NCI-H146 treated with DMSO at 0.1 percent for 48 hours (cell line): ENCODE results near the gene PLAC1.

Experiments
- DNase-seq: peaks from one replicate; lab custom pipeline; 2025; ENCODE audit not compliant: unreplicated experiment; lab: John Stamatoyannopoulos, UW

Gene PLAC1

GRCh38 chrX:134591502-134591901 is 66.8 kb downstream of the PLAC1 start:
- no peak for DNase-seq

- no peak for DNase-seq
Observed at GRCh38 chrX:134588806-134589205, 69.5 kb downstream of the PLAC1 start.

GRCh38 chrX:134580907-134581306 is 77.4 kb downstream of the PLAC1 start:
- no peak for DNase-seq

- no peak for DNase-seq
Observed at GRCh38 chrX:134573683-134574035, 84.6 kb downstream of the PLAC1 start.

- no peak for DNase-seq
Observed at GRCh38 chrX:134572816-134573682, 85.2 kb downstream of the PLAC1 start.

GRCh38 chrX:134571796-134572195 is 86.5 kb downstream of the PLAC1 start:
- DNase-seq, result no peak

- DNase-seq, result no peak
Observed at GRCh38 chrX:134570899-134571298, 87.4 kb downstream of the PLAC1 start.

- DNase-seq, result no peak
Observed at GRCh38 chrX:134570509-134570846, 87.8 kb downstream of the PLAC1 start.

GRCh38 chrX:134569306-134569705 is 89.0 kb downstream of the PLAC1 start:
- DNase-seq, result no peak

- no peak for DNase-seq
Observed at GRCh38 chrX:134568285-134569016, 89.8 kb downstream of the PLAC1 start.

GRCh38 chrX:134566506-134566905 is 91.8 kb downstream of the PLAC1 start:
- DNase-seq, result no peak

- DNase-seq, result no peak
Observed at GRCh38 chrX:134562002-134562401, 96.3 kb downstream of the PLAC1 start.

GRCh38 chrX:134558133-134558532 is 100.1 kb downstream of the PLAC1 start:
- no peak for DNase-seq

GRCh38 chrX:134554291-134554690 is 104.0 kb downstream of the PLAC1 start:
- no peak for DNase-seq

- DNase-seq, result no peak
Observed at GRCh38 chrX:134552351-134552750, 105.9 kb downstream of the PLAC1 start.

GRCh38 chrX:134551376-134552048 is 106.8 kb downstream of the PLAC1 start:
- DNase-seq, result no peak

- no peak for DNase-seq
Observed at GRCh38 chrX:134548257-134549201, 109.7 kb downstream of the PLAC1 start.

GRCh38 chrX:134547047-134547679 is 111.1 kb downstream of the PLAC1 start:
- DNase-seq, result no peak

- DNase-seq, result no peak
Observed at GRCh38 chrX:134546187-134546586, 112.1 kb downstream of the PLAC1 start.

GRCh38 chrX:134545510-134545909 is 112.8 kb downstream of the PLAC1 start:
- DNase-seq, result no peak
